ENCODE measurements around the gene CDHR1. TPM values are rescaled to one million over a fixed set of nuclear protein-coding genes. Genes with fewer than 3 reads are reported as not detected.

Gene CDHR1
- total and polyA plus RNA-seq, 2 of the 8 experiments (the other 6 are each of a cell fraction or from before 2014, with no cell fraction given), result 3.9 to 10.5 TPM

- Histone ChIP-seq H3K9ac (replicated peaks in 1 of 4; ENCODE audit: extremely low read depth in 1 of 4, low read depth in 3 of 4, low read length in 3 of 4) (no peak overlapping the region), H3K4me2 (ENCODE audit: insufficient read depth in 1 of 2, low read depth in 2 of 2, low read length in 2 of 2) (peak overlapping the region in 1 of 2 experiments; percentile 54; a peak in 2 of 4 replicates), H3K4ac (replicated peaks; ENCODE audit: insufficient read length, low read depth, low read length) (no peak overlapping the region), H3K14ac (ENCODE audit: insufficient read length) (no peak overlapping the region), H3K18ac (ENCODE audit: extremely low read depth, low read length) (no peak overlapping the region), H4K5ac (ENCODE audit: insufficient read length, low read depth, low read length) (no peak overlapping the region), H3K4me1 (replicated peaks in 1 of 4; ENCODE audit: control insufficient read depth in 3 of 4, insufficient read depth in 4 of 4, low read length in 3 of 4) (no peaks in the 10 kb centered on the region), H2BK120ac (replicated peaks; ENCODE audit: low read depth, low read length) (no peak overlapping the region), H2BK12ac (ENCODE audit: low read depth, low read length) (no peak overlapping the region), H2BK20ac (ENCODE audit: low read length) (no peak overlapping the region), H3K27ac (ENCODE audit: low read depth, low read length) (no peak overlapping the region), H3K56ac (replicated peaks; ENCODE audit: insufficient read length, low read depth, low read length) (no peak overlapping the region), H3K4me3 (ENCODE audit: extremely low read depth in 1 of 4, insufficient read depth in 2 of 4, low read depth in 3 of 4, low read length in 4 of 4) (no peak overlapping the region), H4K8ac (ENCODE audit: extremely low read depth, insufficient read depth, low read length) (no peak overlapping the region), H3K36me3 (ENCODE audit: control insufficient read depth in 2 of 4, insufficient read depth in 4 of 4, low read length in 3 of 4) (no peaks in the 10 kb centered on the region), H3K27me3 (replicated peaks in 1 of 4; ENCODE audit: control insufficient read depth in 3 of 4, extremely low read depth in 1 of 4, insufficient read depth in 3 of 4, low read length in 3 of 4) (no peaks in the 10 kb centered on the region), H3K23ac (ENCODE audit: insufficient read length) (no peak overlapping the region), H3K79me2 (ENCODE audit: control insufficient read depth in 1 of 2, insufficient read depth in 2 of 2, low read length in 2 of 2) (no peaks in the 10 kb centered on the region), H2AK5ac (ENCODE audit: low read depth, low read length) (no peak overlapping the region), H3K23me2 (ENCODE audit: low read depth, low read length) (no peaks in the 10 kb centered on the region), H3K79me1 (ENCODE audit: low read depth, low read length) (no peaks in the 10 kb centered on the region), H2BK5ac (ENCODE audit: low read depth, low read length) (no peak overlapping the region), H2BK15ac (ENCODE audit: low read length) (no peak overlapping the region), H4K20me1 (replicated peaks in 1 of 2; ENCODE audit: control insufficient read depth in 1 of 2, insufficient read depth in 2 of 2, low read length in 2 of 2) (no peaks in the 10 kb centered on the region), H2AFZ (ENCODE audit: low read length) (peak overlapping the region; percentile 40; the same call in 1 of the 2 replicates), H3K9me3 (ENCODE audit: insufficient read depth in 2 of 2, low read depth in 1 of 2, low read length in 1 of 2) (no peaks in the 10 kb centered on the region), H4K91ac (replicated peaks; ENCODE audit: insufficient read length, low read length) (no peak overlapping the region)
- DNase-seq (ENCODE audit: low read depth in 1 of 2, low spot score in 2 of 2) (peak; percentile 31 to 87), FAIRE-seq (peak; percentile 87)
- CTCF ChIA-PET (ENCODE audit: partially characterized antibody), result interaction anchor here (0.6 to 15.5 kb wide), 43 partner anchors 7 to 432 kb away, joined by 3 to 558 read pairs (median 4); no protein-coding TSS in a partner anchor
- TF ChIP-seq TEAD4 (IDR thresholded peaks at IDR 0.05; ENCODE audit: low read depth, low read length), result peak; percentile 65; the same call in 1 of the 2 replicates
- peak; percentile 86 for TF ChIP-seq EGR1 (IDR thresholded peaks at IDR 0.05; ENCODE audit: borderline replicate concordance, low read depth, low read length)
- TF ChIP-seq CTCF (IDR thresholded peaks at IDR 0.05; ENCODE audit: control extremely low read depth in 1 of 3, insufficient read depth in 1 of 3, low read depth in 1 of 3, low read length in 3 of 3), result peak; percentile 89 to 99 (median 97)
- TF ChIP-seq SRF (IDR thresholded peaks at IDR 0.05; ENCODE audit: low read depth, low read length), result no peak
- no peak for TF ChIP-seq BCL11A (IDR thresholded peaks at IDR 0.05; ENCODE audit: low read depth in 2 of 2, low read length in 2 of 2)
- TF ChIP-seq ASH2L (IDR thresholded peaks at IDR 0.05; ENCODE audit: low read length), result peak; percentile 26
- TF ChIP-seq RAD21 (IDR thresholded peaks at IDR 0.05 in 1 of 2, conservative IDR thresholded peaks at IDR 0.05 in 1 of 2; ENCODE audit: low read depth in 2 of 2, low read length in 2 of 2), result peak; percentile 98 to 99
- peak; percentile 9; the same call in 1 of the 2 replicates for TF ChIP-seq BACH1 (IDR thresholded peaks at IDR 0.05; ENCODE audit: low read length)
- 15% methylated on average over 11 of the region's 11 CpGs; no CpG with 5 or more reads in 1 of the 2 experiments for WGBS, 2 experiments (ENCODE audit: extremely low coverage in 1 of 2, insufficient coverage in 1 of 2, insufficient read length in 1 of 2, insufficient replicate concordance in 2 of 2, low coverage in 1 of 2, low lambda C conversion rate in 2 of 2, missing lambda C conversion rate in 1 of 2)
- POLR2A ChIA-PET (ENCODE audit: partially characterized antibody), result interaction anchor here (1.1 kb wide), 1 partner anchor 15 kb away, joined by 4 read pairs; no protein-coding TSS in a partner anchor
These were observed 70.3 kb downstream of the CDHR1 start for GRCh38 chr10:84264611-84265141.

Data from H1 (cell line).